ENCODE data around the gene HIF1A.
"Not testable (repeated sequence)": the region's sequence is repeated elsewhere in the genome, so short reads cannot be mapped to it uniquely, and the experiment has no call there.

The HIF1A gene

DNA sequence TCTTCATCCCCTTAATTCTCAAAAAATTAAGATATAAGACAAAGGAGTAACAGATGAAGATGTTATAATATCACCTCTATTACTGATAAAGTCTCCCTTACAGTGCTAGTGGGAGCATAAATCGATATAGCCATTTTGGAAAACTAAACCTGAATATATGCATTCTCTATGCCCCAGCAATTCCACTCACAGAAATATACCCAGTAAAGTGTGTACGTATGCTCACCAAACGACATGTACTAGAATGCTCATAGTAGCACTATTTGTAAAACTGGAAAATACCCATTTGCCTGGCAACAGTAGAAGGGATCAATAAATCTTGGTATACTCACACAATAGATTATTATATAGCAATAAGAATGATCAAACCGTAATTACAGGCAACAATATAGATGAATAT lies 44.0 kb upstream of the HIF1A start:
- DNase-seq (ENCODE audit: extremely low spot score): no peak
- TF ChIP-seq, protein P1, sequence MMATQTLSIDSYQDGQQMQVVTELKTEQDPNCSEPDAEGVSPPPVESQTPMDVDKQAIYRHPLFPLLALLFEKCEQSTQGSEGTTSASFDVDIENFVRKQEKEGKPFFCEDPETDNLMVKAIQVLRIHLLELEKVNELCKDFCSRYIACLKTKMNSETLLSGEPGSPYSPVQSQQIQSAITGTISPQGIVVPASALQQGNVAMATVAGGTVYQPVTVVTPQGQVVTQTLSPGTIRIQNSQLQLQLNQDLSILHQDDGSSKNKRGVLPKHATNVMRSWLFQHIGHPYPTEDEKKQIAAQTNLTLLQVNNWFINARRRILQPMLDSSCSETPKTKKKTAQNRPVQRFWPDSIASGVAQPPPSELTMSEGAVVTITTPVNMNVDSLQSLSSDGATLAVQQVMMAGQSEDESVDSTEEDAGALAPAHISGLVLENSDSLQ (IDR thresholded peaks at IDR 0.05): no peak
- TF ChIP-seq BHLHE40 (IDR thresholded peaks at IDR 0.05; ENCODE audit: borderline replicate concordance) (no peak), FOXK2 (IDR thresholded peaks at IDR 0.05) (no peak), CTBP1 (IDR thresholded peaks at IDR 0.05; ENCODE audit: borderline replicate concordance) (no peak), SP1 (IDR thresholded peaks at IDR 0.05) (no peak), L3MBTL2 (conservative IDR thresholded peaks at IDR 0.05) (no peak)
- CTCF ChIA-PET: no interaction called here
- POLR2A ChIA-PET: no interaction called here

DNA sequence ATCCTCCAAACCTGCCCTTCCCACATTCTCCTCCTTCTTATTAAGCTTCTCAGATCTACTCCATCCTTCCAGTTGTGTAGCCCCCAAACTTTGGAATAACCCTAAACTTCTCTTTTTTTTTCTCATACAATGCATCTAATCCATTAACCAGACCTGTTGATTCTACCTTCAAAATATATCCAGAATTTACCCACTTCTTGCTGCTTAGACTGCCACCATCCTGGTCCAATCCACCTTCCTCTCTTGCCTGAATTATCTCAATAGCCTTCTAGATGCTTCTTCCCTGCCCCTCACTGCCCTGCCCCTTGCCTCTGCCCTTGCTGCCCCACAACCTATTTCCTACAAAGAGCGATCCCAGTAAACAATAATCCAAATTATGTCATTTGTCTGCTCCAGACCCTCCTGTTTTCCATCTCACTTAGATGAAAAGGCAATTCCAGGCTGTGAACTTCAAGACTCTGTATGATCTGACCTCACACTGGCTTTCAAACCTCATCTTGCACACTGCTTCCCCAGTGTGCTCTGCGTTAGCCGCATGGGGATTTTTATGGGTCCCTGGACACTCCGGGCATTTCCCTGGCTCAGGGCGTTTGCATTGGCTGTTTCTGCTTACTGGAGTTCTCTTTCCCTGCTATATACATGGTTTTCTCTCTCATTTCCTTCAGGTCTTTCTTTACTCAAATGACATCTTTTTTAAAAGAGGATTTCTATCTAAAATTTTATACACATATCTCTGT lies 42.6 kb upstream of the HIF1A start:
- CTCF ChIA-PET: no interaction called here
- TF ChIP-seq ELF4 (IDR thresholded peaks at IDR 0.05) (no peak), L3MBTL2 (conservative IDR thresholded peaks at IDR 0.05) (0 out of 2 replicates have a peak, but pooled peaks have one; percentile 16), TARDBP (IDR thresholded peaks at IDR 0.05) (no peak)
- POLR2A ChIA-PET: no interaction called here
- peak; percentile 40 for DNase-seq (ENCODE audit: extremely low spot score)

DNA sequence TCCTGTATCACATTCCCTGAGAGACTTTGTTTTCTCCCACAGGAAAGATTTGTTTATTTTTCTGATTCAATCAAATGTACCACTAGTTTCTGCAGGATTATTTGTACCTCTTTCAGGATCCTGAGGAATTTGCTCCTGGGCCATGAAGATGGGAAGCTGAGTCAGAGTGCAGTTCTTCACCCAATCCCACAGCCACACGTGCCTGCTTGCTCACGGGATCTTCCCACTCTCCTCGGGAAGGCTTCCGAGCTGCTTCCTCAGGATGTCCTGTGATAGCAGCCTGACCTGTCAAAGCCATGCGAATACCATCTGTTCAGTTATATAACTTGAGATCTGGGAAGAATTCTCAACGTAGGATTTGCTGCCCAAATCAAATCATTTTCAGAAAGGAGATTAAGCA lies 41.8 kb upstream of the HIF1A start:
- POLR2A ChIA-PET: interaction anchor here (0.9 kb wide), 1 partner anchor 51 kb away, joined by 3 read pairs; no protein-coding TSS in a partner anchor
- TF ChIP-seq NFRKB (IDR thresholded peaks at IDR 0.05) (no peak), TARDBP (IDR thresholded peaks at IDR 0.05) (no peak), SUZ12 (IDR thresholded peaks at IDR 0.05) (no peak), FOXM1 (IDR thresholded peaks at IDR 0.05; ENCODE audit: borderline replicate concordance) (no peak), L3MBTL2 (conservative IDR thresholded peaks at IDR 0.05) (no peak), CTBP1 (IDR thresholded peaks at IDR 0.05; ENCODE audit: borderline replicate concordance) (no peak), ELF4 (IDR thresholded peaks at IDR 0.05) (no peak), FOXK2 (IDR thresholded peaks at IDR 0.05) (no peak), SP1 (IDR thresholded peaks at IDR 0.05) (no peak), ZNF384 (IDR thresholded peaks at IDR 0.05) (no peak), LEF1 (IDR thresholded peaks at IDR 0.05; ENCODE audit: borderline replicate concordance) (no peak), ARNT (IDR thresholded peaks at IDR 0.05) (no peak), FOXA1 (IDR thresholded peaks at IDR 0.05) (no peak)
- TF ChIP-seq, protein P1 (IDR thresholded peaks at IDR 0.05): no peak
- DNase-seq (ENCODE audit: extremely low spot score): no peak
- CTCF ChIA-PET: no interaction called here

DNA sequence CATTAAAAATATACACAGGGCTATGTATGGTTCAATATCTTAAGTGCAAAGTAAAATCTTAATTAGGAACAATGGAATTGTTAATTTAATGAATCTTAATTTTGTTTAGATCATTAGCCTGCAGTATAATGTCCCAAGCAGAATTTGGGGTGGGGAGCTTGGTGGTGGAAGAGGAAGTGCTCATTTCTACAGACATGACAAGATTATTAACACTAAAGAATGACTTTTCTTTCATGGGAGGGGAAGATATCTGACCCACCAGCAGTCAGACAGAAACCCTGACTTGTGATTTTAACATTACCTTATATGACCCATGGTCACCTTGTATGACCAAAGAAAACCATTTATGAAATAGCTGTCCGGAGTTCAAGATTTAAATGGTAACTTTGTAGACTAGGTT lies 41.3 kb upstream of the HIF1A start:
- no peak for TF ChIP-seq TARDBP (IDR thresholded peaks at IDR 0.05)
- ChIA-PET CTCF (interaction anchor here (0.6 kb wide), 1 partner anchor 323 kb away, joined by 5 read pairs; no protein-coding TSS in a partner anchor), POLR2A (interaction anchor here (0.9 kb wide), 1 partner anchor 52 kb away, joined by 3 read pairs; no protein-coding TSS in a partner anchor)
- DNase-seq (ENCODE audit: extremely low spot score): no peak

DNA sequence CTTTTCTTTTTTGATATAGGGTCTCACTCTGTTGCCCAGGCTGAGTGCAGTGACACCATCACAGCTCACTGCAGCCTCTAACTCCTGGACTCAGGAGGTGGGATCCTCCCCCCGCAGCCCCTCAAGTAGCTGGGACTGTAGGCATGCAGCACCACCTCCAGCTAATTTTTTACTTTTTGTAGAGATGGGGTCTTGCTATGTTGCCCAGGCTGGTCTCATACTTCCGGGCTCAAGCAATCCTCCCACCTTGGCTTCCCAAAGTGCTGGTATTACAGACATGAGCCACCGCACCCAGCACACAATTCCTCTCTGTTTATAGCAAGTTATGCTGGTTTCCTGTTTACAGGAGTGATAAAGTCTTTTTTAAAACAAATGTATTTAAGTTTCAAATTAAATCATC lies 39.5 kb upstream of the HIF1A start:
- ChIA-PET POLR2A (no interaction called here), CTCF (no interaction called here)
- DNase-seq (ENCODE audit: extremely low spot score): no peak
- TF ChIP-seq ARNT (IDR thresholded peaks at IDR 0.05) (no peak), BHLHE40 (IDR thresholded peaks at IDR 0.05; ENCODE audit: borderline replicate concordance) (no peak), ZNF384 (IDR thresholded peaks at IDR 0.05) (no peak), ELF4 (IDR thresholded peaks at IDR 0.05) (no peak), LEF1 (IDR thresholded peaks at IDR 0.05; ENCODE audit: borderline replicate concordance) (no peak), FOXK2 (IDR thresholded peaks at IDR 0.05) (no peak), CTBP1 (IDR thresholded peaks at IDR 0.05; ENCODE audit: borderline replicate concordance) (no peak), FOXM1 (IDR thresholded peaks at IDR 0.05; ENCODE audit: borderline replicate concordance) (no peak), SUZ12 (IDR thresholded peaks at IDR 0.05) (no peak), SP1 (IDR thresholded peaks at IDR 0.05) (no peak), FOXA1 (IDR thresholded peaks at IDR 0.05) (no peak), TARDBP (IDR thresholded peaks at IDR 0.05) (no peak), HDGF (IDR thresholded peaks at IDR 0.05; ENCODE audit: borderline replicate concordance) (no peak), L3MBTL2 (conservative IDR thresholded peaks at IDR 0.05) (no peak), NFRKB (IDR thresholded peaks at IDR 0.05) (no peak)
- TF ChIP-seq, protein P1 (IDR thresholded peaks at IDR 0.05): no peak

DNA sequence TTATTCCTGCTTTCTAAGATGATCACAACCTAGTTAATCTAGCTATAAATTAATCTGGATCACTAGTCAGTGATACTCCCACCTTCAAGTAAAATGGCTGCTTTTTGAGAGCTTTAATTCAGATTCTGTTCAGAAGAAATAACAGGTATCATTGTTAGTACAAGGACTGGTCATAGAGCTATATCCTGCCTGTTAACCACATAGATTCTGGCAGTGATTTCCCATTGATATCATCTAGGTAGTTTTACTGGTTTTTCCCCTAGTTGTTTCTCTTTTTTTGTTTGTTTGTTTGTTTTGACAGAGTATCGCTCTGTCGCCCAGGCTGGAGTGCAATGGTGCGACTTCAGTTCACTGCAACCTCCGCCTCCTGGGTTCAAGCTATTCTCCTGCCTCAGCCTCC lies 39.0 kb upstream of the HIF1A start:
- POLR2A ChIA-PET: no interaction called here

DNA sequence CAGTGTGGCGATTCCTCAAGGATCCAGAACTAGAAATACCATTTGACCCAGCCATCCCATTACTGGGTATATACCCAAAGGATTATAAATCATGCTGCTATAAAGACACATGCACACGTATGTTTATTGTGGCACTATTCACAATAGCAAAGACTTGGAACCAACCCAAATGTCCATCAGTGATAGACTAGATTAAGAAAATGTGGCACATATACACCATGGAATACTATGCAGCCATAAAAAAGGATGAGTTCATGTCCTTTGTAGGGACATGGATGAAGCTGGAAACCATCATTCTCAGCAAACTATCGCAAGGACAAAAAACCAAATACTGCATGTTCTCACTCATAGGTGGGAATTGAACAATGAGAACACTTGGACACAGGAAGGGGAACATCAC lies 37.2 kb upstream of the HIF1A start:
- CTCF ChIA-PET; DNase-seq (ENCODE audit: extremely low spot score); POLR2A ChIA-PET: not testable (repeated sequence)

More for the DNA sequence above, 39.0 kb upstream of the HIF1A start:
- CTCF ChIA-PET: no interaction called here
- no peak for TF ChIP-seq FOXK2 (IDR thresholded peaks at IDR 0.05)
- no peak for TF ChIP-seq TARDBP (IDR thresholded peaks at IDR 0.05)
- TF ChIP-seq FOXA1 (IDR thresholded peaks at IDR 0.05): no peak
- no peak for TF ChIP-seq CTBP1 (IDR thresholded peaks at IDR 0.05; ENCODE audit: borderline replicate concordance)
- no peak for TF ChIP-seq SUZ12 (IDR thresholded peaks at IDR 0.05)
- no peak for TF ChIP-seq FOXM1 (IDR thresholded peaks at IDR 0.05; ENCODE audit: borderline replicate concordance)
- no peak for TF ChIP-seq HDGF (IDR thresholded peaks at IDR 0.05; ENCODE audit: borderline replicate concordance)
- TF ChIP-seq BHLHE40 (IDR thresholded peaks at IDR 0.05; ENCODE audit: borderline replicate concordance): no peak
- no peak for TF ChIP-seq ELF4 (IDR thresholded peaks at IDR 0.05)
- no peak for TF ChIP-seq LEF1 (IDR thresholded peaks at IDR 0.05; ENCODE audit: borderline replicate concordance)
- no peak for TF ChIP-seq ARNT (IDR thresholded peaks at IDR 0.05)
- DNase-seq (ENCODE audit: extremely low spot score): no peak

Data from HEK293T (cell line).